Panc1 (cell line): ENCODE measurements around the gene ZBTB7C. TPM values are rescaled to one million over a fixed set of nuclear protein-coding genes. Genes with fewer than 3 reads are reported as not detected.

Experiments
- ATAC-seq: fragments of 200-7000 bp; cut with Tn5 transposase; 2 replicates; pipeline ENCODE4 v1.9.1; 2020; ENCODE audit warnings: mild to moderate bottlenecking, moderate library complexity
- BruUV-seq: library from RNA; stranded (reverse); fragments of 400-500 nt; replicated peaks from 2 replicates; lab custom pipeline; 2021; lab: Mats Ljungman, UMichigan
- CTCF ChIA-PET: fragments of 300-600 bp; sonication (Branson Sonifier 250); formaldehyde crosslinking; loops from one replicate; lab custom pipeline; 2022; ENCODE audit warnings: antibody characterized with exemption; lab: Charles Lee
- POLR2A ChIA-PET: fragments of 300-600 bp; sonication (Branson Sonifier 250); formaldehyde crosslinking; loops from one replicate; lab custom pipeline; 2022; ENCODE audit warnings: antibody characterized with exemption; lab: Charles Lee
- DNase-seq: peaks from one replicate; pipeline ENCODE4 v3.0.0-alpha.2; 2010; ENCODE audit warnings: low read depth, low spot score
- H3K27ac ChIP-seq: 2 replicates; pipeline ENCODE4 v1.5.1; 2011; ENCODE audit warnings: mild to moderate bottlenecking, low read length, inconsistent platforms
- H3K27me3 ChIP-seq: fragments of 200-500 bp; sonication (Bioruptor generic); 2 replicates; pipeline ENCODE4 v1.6.0; 2014; ENCODE audit warnings: low read length, inconsistent platforms; ENCODE audit not compliant: control insufficient read depth, insufficient read depth
- H3K36me3 ChIP-seq: fragments of 200-500 bp; sonication (Bioruptor generic); 2 replicates; pipeline ENCODE4 v1.5.1; 2014; ENCODE audit warnings: inconsistent platforms, mild to moderate bottlenecking, low read length, moderate library complexity; ENCODE audit not compliant: control insufficient read depth, insufficient read depth
- H3K4me1 ChIP-seq: 2 replicates; pipeline ENCODE4 v1.5.1; 2011; ENCODE audit warnings: inconsistent platforms, mild to moderate bottlenecking, low read length, moderate library complexity; ENCODE audit not compliant: control insufficient read depth, insufficient read depth
- H3K4me3 ChIP-seq, 2 experiments: 2 replicates each; pipeline ENCODE4 v1.5.1; 2011 to 2012; ENCODE audit warnings: low read depth in 2 of 2, low read length in 2 of 2, mild to moderate bottlenecking in 2 of 2, inconsistent platforms in 1 of 2, moderate library complexity in 1 of 2
- H3K9me3 ChIP-seq: fragments of 200-500 bp; sonication (Bioruptor generic); 2 replicates; pipeline ENCODE4 v1.5.1; 2014; ENCODE audit warnings: low read depth, mild to moderate bottlenecking, inconsistent platforms, low read length, moderate library complexity; ENCODE audit not compliant: control insufficient read depth, insufficient read depth
- CTCF ChIP-seq: fragments of 450-650 bp; IDR thresholded peaks from 2 replicates; pipeline ENCODE4 v1.5.1; 2017; ENCODE audit warnings: mild to moderate bottlenecking
- POLR2AphosphoS5 ChIP-seq: IDR thresholded peaks from 2 replicates; pipeline ENCODE4 v1.6.1; 2012; ENCODE audit warnings: mild to moderate bottlenecking, low read depth, low read length, moderate library complexity
- REST ChIP-seq, 2 experiments: IDR thresholded peaks; 2 replicates each; pipeline ENCODE4 v1.6.1; 2011 to 2012; ENCODE audit warnings: low read depth in 2 of 2, control low read depth in 1 of 2, low read length in 1 of 2, mild to moderate bottlenecking in 1 of 2, moderate library complexity in 1 of 2; ENCODE audit not compliant: insufficient read depth in 1 of 2
- SIN3A ChIP-seq: IDR thresholded peaks from 2 replicates; pipeline ENCODE4 v1.6.1; 2012; ENCODE audit warnings: low read depth, mild to moderate bottlenecking, low read length, moderate library complexity, borderline replicate concordance; ENCODE audit not compliant: insufficient read depth
- TCF7L2 ChIP-seq: IDR thresholded peaks from 2 replicates; pipeline ENCODE4 v1.6.1; 2011; ENCODE audit warnings: mild to moderate bottlenecking, low read depth, low read length, inconsistent platforms
- in situ Hi-C: cut with HindIII; loops from 2 replicates; pipeline ENCODE4 v1.10.0; 2016; ENCODE audit warnings: low sequenced_read_pairs, low pct_unique_long_range_greater_than_20kb
- intact Hi-C: fragments of 100-400 bp; cut with micrococcal nuclease; formaldehyde crosslinking; loops from one replicate; pipeline ENCODE4 v1.10.0; 2022; ENCODE audit not compliant: unreplicated experiment
- total RNA-seq: library from RNA; stranded (reverse); gene quantifications from one replicate; pipeline ENCODE4 v1.2.1, GENCODE V29; 2021; ENCODE audit not compliant: unreplicated experiment

Gene ZBTB7C
- total RNA-seq, 1 experiment from 2014 or later: 0.03 TPM

- no peak for DNase-seq
- in situ Hi-C loops (no loop called here), intact Hi-C loops (no loop called here)
- H3K27me3 ChIP-seq: peaks cover 9% of the 10 kb centered on the region; the same call in 1 of the 2 replicates
- ChIA-PET CTCF (no interaction called here), POLR2A (no interaction called here)
- no peak overlapping the region for H3K27ac ChIP-seq
- no peaks in the 10 kb centered on the region for H3K36me3 ChIP-seq
- TF ChIP-seq TCF7L2 (no peak), POLR2AphosphoS5 (no peak), REST (IDR thresholded peaks at IDR 0.05; ENCODE audit: insufficient read depth in 1 of 2, low read depth in 2 of 2, low read length in 1 of 2) (no peak), CTCF (no peak), SIN3A (no peak)
- ATAC-seq: no peak
- no peaks in the 10 kb centered on the region for H3K9me3 ChIP-seq
- no peaks in the 10 kb centered on the region for H3K4me1 ChIP-seq
- H3K4me3 ChIP-seq: no peak overlapping the region
- BruUV-seq: no TSS peak
Measured at GRCh38 chr18:48200631-48201336, 208.4 kb downstream of the ZBTB7C start.

GRCh38 chr18:48199399-48199798 is 209.8 kb downstream of the ZBTB7C start:
- H3K9me3 ChIP-seq: no peaks in the 10 kb centered on the region
- BruUV-seq: no TSS peak
- no peak for TF ChIP-seq SIN3A
- no peak for TF ChIP-seq TCF7L2
- TF ChIP-seq REST (IDR thresholded peaks at IDR 0.05; ENCODE audit: insufficient read depth in 1 of 2, low read depth in 2 of 2, low read length in 1 of 2): no peak
- TF ChIP-seq POLR2AphosphoS5: no peak
- no peak for TF ChIP-seq CTCF
- H3K36me3 ChIP-seq: no peaks in the 10 kb centered on the region
- H3K4me3 ChIP-seq: no peak overlapping the region
- ATAC-seq (no peak), DNase-seq (no peak)
- H3K27ac ChIP-seq: no peak overlapping the region
- intact Hi-C loops (no loop called here), in situ Hi-C loops (no loop called here)
- CTCF ChIA-PET: no interaction called here
- H3K4me1 ChIP-seq: no peaks in the 10 kb centered on the region
- peaks cover 9% of the 10 kb centered on the region; the same call in 1 of the 2 replicates for H3K27me3 ChIP-seq
- POLR2A ChIA-PET: interaction anchor here (0.6 kb wide), 1 partner anchor 119 kb away, joined by 8 read pairs; no protein-coding TSS in a partner anchor
